Fibroblast of upper back skin (primary cell): ENCODE data around the gene DAB2IP.

ENCODE experiments used
- DNase-seq: peaks from one replicate; pipeline ENCODE4 v3.0.0-alpha.2; 2013

DAB2IP gene

GRCh38 chr9:121645853-121646807 is 5.3 kb upstream of the DAB2IP start:
- no peak for DNase-seq

GRCh38 chr9:121646992-121647391 is 4.4 kb upstream of the DAB2IP start:
- no peak for DNase-seq

- no peak for DNase-seq
Measured at GRCh38 chr9:121648172-121648571, 3.3 kb upstream of the DAB2IP start.

- no peak for DNase-seq
Measured at GRCh38 chr9:121648799-121649198, 2.6 kb upstream of the DAB2IP start.

- DNase-seq = no peak
Measured at GRCh38 chr9:121649476-121650216, 1.8 kb upstream of the DAB2IP start.

- DNase-seq = peak; percentile 73
Measured at GRCh38 chr9:121650217-121651007, 1.0 kb upstream of the DAB2IP start.

- no peak for DNase-seq
Measured at GRCh38 chr9:121651008-121651294, 483 bp upstream of the DAB2IP start.

- DNase-seq = peak; percentile 19
Measured at GRCh38 chr9:121652021-121652837, 795 bp downstream of the DAB2IP start.

GRCh38 chr9:121652838-121653231 is 1.4 kb downstream of the DAB2IP start:
- no peak for DNase-seq

- DNase-seq = no peak
Measured at GRCh38 chr9:121654499-121655140, 3.2 kb downstream of the DAB2IP start.

GRCh38 chr9:121655231-121655755 is 3.9 kb downstream of the DAB2IP start:
- DNase-seq = no peak

- DNase-seq = no peak
Measured at GRCh38 chr9:121656941-121657470, 5.6 kb downstream of the DAB2IP start.

- no peak for DNase-seq
Measured at GRCh38 chr9:121658166-121658565, 6.7 kb downstream of the DAB2IP start.

- no peak for DNase-seq
Measured at GRCh38 chr9:121658591-121658990, 7.2 kb downstream of the DAB2IP start.

GRCh38 chr9:121660367-121660766 is 8.9 kb downstream of the DAB2IP start:
- no peak for DNase-seq

GRCh38 chr9:121660876-121661275 is 9.4 kb downstream of the DAB2IP start:
- DNase-seq = no peak

GRCh38 chr9:121661328-121661727 is 9.9 kb downstream of the DAB2IP start:
- DNase-seq = no peak

- DNase-seq = no peak
Measured at GRCh38 chr9:121662359-121662758, 10.9 kb downstream of the DAB2IP start.

- peak; percentile 34 for DNase-seq
Measured at GRCh38 chr9:121662891-121663580, 11.6 kb downstream of the DAB2IP start.

GRCh38 chr9:121663591-121663990 is 12.2 kb downstream of the DAB2IP start:
- DNase-seq = no peak

GRCh38 chr9:121666294-121666693 is 14.9 kb downstream of the DAB2IP start:
- DNase-seq = no peak
